Sigmoid colon (tissue), 7 donors: Measurements from ENCODE around the gene MAEA. TPM values are rescaled to one million over a fixed set of nuclear protein-coding genes. Genes with fewer than 3 reads are reported as not detected.

Source experiments
- DNase-seq: peaks from one replicate; pipeline ENCODE4 v3.0.0-alpha.2; 2019
- H3K27ac ChIP-seq, 4 donors: fragments of 200-600 bp; sonication (generic); one replicate each; pipeline ENCODE4 v1.5.1; 2016 to 2019; ENCODE audit warnings: mild to moderate bottlenecking in 1 of 4
- H3K27me3 ChIP-seq, 3 donors: fragments of 200-600 bp; sonication (generic); one replicate each; pipeline ENCODE4 v1.5.1; 2019; ENCODE audit warnings: mild to moderate bottlenecking in 1 of 3
- H3K36me3 ChIP-seq, 4 donors: fragments of 200-600 bp; sonication (generic); one replicate each; pipeline ENCODE4 v1.5.1; 2016 to 2019
- H3K4me1 ChIP-seq, 4 donors: fragments of 200-600 bp; sonication (generic); one replicate each; pipeline ENCODE4 v1.5.1; 2017 to 2019
- H3K4me3 ChIP-seq, 4 donors: fragments of 200-600 bp; sonication (generic); one replicate each; pipeline ENCODE4 v1.5.1; 2017 to 2019; ENCODE audit warnings: mild to moderate bottlenecking in 2 of 4, moderate library complexity in 1 of 4
- H3K9me3 ChIP-seq, 4 donors: fragments of 200-600 bp in 3 of 4; sonication (generic) in 3 of 4; one replicate each; pipeline versions ENCODE4 v1.5.1 to v1.6.1; 2013 to 2019
- CTCF ChIP-seq, 4 experiments: fragments of 450-650 bp in 3 of 4; fragments of 200-600 bp in 1 of 4; IDR thresholded peaks; one replicate each; pipeline ENCODE4 v1.5.1; 2016 to 2019; ENCODE audit warnings: antibody characterized with exemption in 4 of 4, mild to moderate bottlenecking in 3 of 4, moderate library complexity in 2 of 4
- EP300 ChIP-seq, 4 donors: sonication (generic); formaldehyde crosslinking; IDR thresholded peaks; one replicate each; pipeline ENCODE4 v1.6.1; 2017; ENCODE audit warnings: antibody characterized with exemption in 4 of 4
- POLR2A ChIP-seq, 2 donors: fragments of 450-650 bp; IDR thresholded peaks; one replicate each; pipeline ENCODE4 v1.6.1; 2016; ENCODE audit warnings: antibody characterized with exemption in 2 of 2, mild to moderate bottlenecking in 2 of 2, moderate library complexity in 2 of 2
- POLR2AphosphoS5 ChIP-seq, 4 donors: sonication (generic); formaldehyde crosslinking; IDR thresholded peaks; one replicate each; pipeline ENCODE4 v1.6.1; 2017; ENCODE audit warnings: antibody characterized with exemption in 4 of 4
- WGBS, 2 donors: extraction: QIAGEN DNeasy Blood & Tissue Kit; methylation state at CpG; one replicate each; pipeline ENCODE4 v1.1.7; 2013; 5-methylcytosine and 5-hydroxymethylcytosine counted together
- intact Hi-C: fragments of 100-400 bp; cut with DNase I; formaldehyde crosslinking; loops from one replicate; pipeline ENCODE4 v1.15.1; 2023
- polyA plus RNA-seq, 3 donors: library from polyadenylated mRNA; stranded (reverse); fragments of 200-250 nt; gene quantifications; one replicate each; pipeline ENCODE4 v1.2.3, GENCODE V29; 2013
- total RNA-seq, 4 donors: library from RNA; depleted of rRNA; stranded (reverse); fragments of >200 nt; gene quantifications; one replicate each; pipeline ENCODE4 v1.1.0, GENCODE V29; 2016
- donor health status: healthy with polysubstance abuse.
- donor health status: Bipolar disorder and iron deficiency.
- donor health status: healthy.

The MAEA gene
- total and polyA plus RNA-seq, 7 donors: 44.2 to 89.8 (median 53.0) TPM

GRCh38 chr4:1309261-1310010, 19.7 kb downstream of the MAEA start:
- no peak for TF ChIP-seq CTCF (IDR thresholded peaks at IDR 0.05)
- TF ChIP-seq POLR2AphosphoS5 (IDR thresholded peaks at IDR 0.05): peak in 3 of 4 donors; percentile 7 to 57 (median 21)
- TF ChIP-seq POLR2A (IDR thresholded peaks at IDR 0.05): no peak
- no peak for TF ChIP-seq EP300 (IDR thresholded peaks at IDR 0.05)
- Histone ChIP-seq H3K36me3 (peaks cover 13 to 32% (median 19%) of the 10 kb centered on the region in 4 donors), H3K9me3 (no peaks in the 10 kb centered on the region), H3K27ac (peak overlapping the region; percentile 75 to 80 (median 78)), H3K27me3 (no peaks in the 10 kb centered on the region), H3K4me3 (peak overlapping the region; percentile 9 to 49 (median 44)), H3K4me1 (peaks cover 0 to 44% (median 30%) of the 10 kb centered on the region in 4 donors)
- intact Hi-C loops: loop anchor here (2.0 kb wide), 1 partner anchor 37 kb away; the partner anchor contains the start of gene UVSSA
- 22 to 76% methylated on average over 36 of the region's 36 CpGs for WGBS, 2 donors
- DNase-seq: peak; percentile 97

DNA sequence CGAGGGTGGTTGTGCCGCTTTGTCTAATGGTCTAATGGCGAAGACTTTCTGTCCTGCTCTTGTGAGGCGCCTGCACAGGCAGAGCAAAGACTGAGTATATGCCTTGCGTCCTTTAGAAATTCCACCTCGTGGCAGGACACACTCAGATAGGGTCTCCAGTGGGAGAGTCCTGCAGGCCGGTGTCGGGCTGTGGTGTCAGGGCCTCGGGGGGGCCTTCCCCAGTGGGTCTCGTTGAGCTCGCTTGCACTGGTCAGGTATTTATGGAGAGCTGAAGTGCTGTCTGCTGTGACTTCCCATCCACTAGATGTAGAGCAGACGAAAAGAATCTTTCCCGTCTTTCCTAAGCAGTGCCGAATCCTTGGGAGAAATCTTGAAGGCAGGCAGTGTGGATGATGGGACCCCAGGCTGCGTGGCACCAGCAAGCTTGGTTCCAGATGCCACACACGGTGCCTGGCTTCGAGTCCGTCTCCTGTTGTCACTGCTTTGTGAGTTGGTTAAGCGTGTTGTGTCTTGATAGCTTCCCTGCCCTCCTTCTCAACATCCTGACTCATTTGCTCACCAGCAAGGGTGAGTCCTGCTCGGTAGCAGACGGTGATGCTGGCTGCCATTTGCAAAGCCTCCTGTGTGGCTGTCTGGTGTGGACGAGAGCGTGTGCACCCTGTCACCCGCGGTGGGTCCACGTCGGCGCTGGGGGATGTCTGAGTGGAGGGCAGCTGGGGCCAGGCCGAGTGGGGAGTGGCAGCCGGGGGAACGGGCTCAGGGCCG, 20.5 kb downstream of the MAEA start:
- TF ChIP-seq CTCF (IDR thresholded peaks at IDR 0.05): no peak
- TF ChIP-seq POLR2AphosphoS5 (IDR thresholded peaks at IDR 0.05): no peak
- no peak for TF ChIP-seq EP300 (IDR thresholded peaks at IDR 0.05)
- TF ChIP-seq POLR2A (IDR thresholded peaks at IDR 0.05): no peak
- 84 to 88% methylated on average over 32 of the region's 32 CpGs for WGBS, 2 donors
- no peak for DNase-seq
- Histone ChIP-seq H3K4me1 (peaks cover 0 to 44% (median 30%) of the 10 kb centered on the region in 4 donors), H3K27ac (peak overlapping the region; percentile 75 to 80 (median 78)), H3K4me3 (peak overlapping the region; percentile 9 to 49 (median 44)), H3K27me3 (no peaks in the 10 kb centered on the region), H3K9me3 (no peaks in the 10 kb centered on the region), H3K36me3 (peaks cover 17 to 38% (median 23%) of the 10 kb centered on the region in 4 donors)
- intact Hi-C loops: no loop called here

GRCh38 chr4:1310796-1311631, 21.3 kb downstream of the MAEA start:
- DNase-seq: no peak
- WGBS, 2 donors: 86 to 88% methylated on average over 49 of the region's 49 CpGs
- H3K27me3 ChIP-seq: no peaks in the 10 kb centered on the region
- H3K4me1 ChIP-seq: peaks cover 0 to 37% (median 30%) of the 10 kb centered on the region in 4 donors
- H3K27ac ChIP-seq: peak overlapping the region in 3 of 4 donors; percentile 75 to 80 (median 80)
- intact Hi-C loops: no loop called here
- peaks cover 20 to 42% (median 28%) of the 10 kb centered on the region in 4 donors for H3K36me3 ChIP-seq
- no peak overlapping the region for H3K4me3 ChIP-seq
- no peaks in the 10 kb centered on the region for H3K9me3 ChIP-seq
- TF ChIP-seq POLR2AphosphoS5 (IDR thresholded peaks at IDR 0.05) (no peak), CTCF (IDR thresholded peaks at IDR 0.05) (no peak), POLR2A (IDR thresholded peaks at IDR 0.05) (no peak), EP300 (IDR thresholded peaks at IDR 0.05) (no peak)

- no peaks in the 10 kb centered on the region for H3K27me3 ChIP-seq
- 94 to 96% methylated on average over 20 of the region's 20 CpGs for WGBS, 2 donors
Measured at GRCh38 chr4:1312821-1313640, 23.3 kb downstream of the MAEA start.

More at GRCh38 chr4:1312821-1313640, 23.3 kb downstream of the MAEA start:
- intact Hi-C loops: no loop called here
- no peak for DNase-seq
- H3K9me3 ChIP-seq: no peaks in the 10 kb centered on the region
- no peak overlapping the region for H3K4me3 ChIP-seq
- TF ChIP-seq CTCF (IDR thresholded peaks at IDR 0.05) (no peak), EP300 (IDR thresholded peaks at IDR 0.05) (no peak), POLR2AphosphoS5 (IDR thresholded peaks at IDR 0.05) (no peak), POLR2A (IDR thresholded peaks at IDR 0.05) (no peak)
- no peak overlapping the region for H3K27ac ChIP-seq
- H3K36me3 ChIP-seq: peaks cover 36 to 60% (median 44%) of the 10 kb centered on the region in 4 donors
- peaks cover 0 to 36% (median 30%) of the 10 kb centered on the region in 4 donors for H3K4me1 ChIP-seq
